H54 (cell line): ENCODE measurements around the gene TOR1A.

Source experiments
- DNase-seq: peaks from one replicate; pipeline ENCODE4 v3.0.0; 2011; ENCODE audit warnings: low spot score, mixed read lengths; ENCODE audit not compliant: insufficient read length
- FAIRE-seq: peaks from 3 replicates; lab custom pipeline; 2011; peaks lifted over from hg19 to GRCh38; lab: Jason Lieb, UNC
- POLR2A ChIP-seq: IDR thresholded peaks from 2 replicates; pipeline ENCODE4 v1.6.1; 2011; ENCODE audit warnings: low read depth, mild to moderate bottlenecking, low read length

The TOR1A gene

DNA sequence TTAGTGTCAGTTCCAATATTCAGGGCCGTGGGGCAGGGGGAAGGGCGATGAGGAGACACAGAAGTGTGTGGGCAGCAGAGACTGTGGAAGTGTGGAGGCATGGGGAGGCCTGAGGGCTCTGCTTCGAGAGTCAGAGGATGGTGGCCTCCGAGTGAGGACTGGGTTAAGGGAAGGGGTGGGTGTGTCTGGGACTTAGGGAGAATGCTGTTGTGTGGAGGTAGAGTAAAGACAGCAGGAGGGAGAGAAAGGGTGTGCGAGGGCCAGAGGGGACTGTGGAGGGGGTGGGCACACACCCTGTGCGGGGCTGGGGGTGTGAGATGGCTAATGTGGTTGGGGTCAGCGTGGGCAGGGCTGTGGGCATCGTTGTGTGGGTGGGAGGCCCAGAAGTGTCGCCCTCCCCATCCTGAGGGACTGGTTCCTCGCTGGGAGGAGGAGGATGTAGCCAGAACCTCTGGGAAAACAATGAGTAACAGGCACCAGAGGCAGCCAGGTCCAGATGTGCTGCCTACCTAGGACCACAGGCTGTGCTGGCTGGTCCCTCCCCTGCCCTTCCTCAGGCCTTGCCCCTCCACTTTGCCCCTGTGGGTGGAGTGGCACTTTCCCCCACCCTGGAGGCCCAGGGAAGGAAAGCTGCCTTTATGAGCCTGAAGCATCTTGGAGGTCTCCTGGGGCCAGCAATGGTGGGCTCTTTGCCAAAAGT is 15.5 kb upstream of the TOR1A start:
- no peak for DNase-seq
- FAIRE-seq, result no peak

DNA sequence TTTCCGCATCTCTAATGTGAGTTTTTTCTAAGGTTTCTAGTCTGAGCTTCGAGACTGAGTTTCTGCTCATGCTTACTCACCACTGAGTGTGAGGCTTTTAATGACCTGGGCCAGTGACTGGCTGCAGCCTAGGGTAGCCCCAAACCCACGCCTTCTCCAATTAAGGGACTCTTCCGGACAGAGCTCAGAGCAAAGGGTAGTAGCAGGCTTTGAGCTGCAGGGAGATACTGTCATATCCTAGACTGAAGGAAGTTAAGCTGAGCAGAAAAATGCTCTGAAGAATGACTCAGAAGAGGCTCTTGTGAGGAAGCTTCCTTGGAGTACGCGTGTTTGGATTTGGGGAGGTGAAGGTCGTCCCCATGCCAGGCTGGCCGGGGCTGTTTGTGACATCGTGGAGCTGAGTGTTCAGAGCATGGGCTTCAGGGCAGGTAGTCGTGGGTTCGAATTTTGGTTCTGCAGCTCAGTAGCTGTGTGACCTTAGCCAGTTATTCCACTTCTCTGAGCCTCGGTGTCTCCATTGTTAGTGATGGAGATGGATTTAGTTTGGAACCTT is 14.8 kb upstream of the TOR1A start:
- TF ChIP-seq POLR2A, result no peak
- peak; percentile 68 for DNase-seq

More for the DNA sequence above, 15.5 kb upstream of the TOR1A start:
- TF ChIP-seq POLR2A, result no peak

DNA sequence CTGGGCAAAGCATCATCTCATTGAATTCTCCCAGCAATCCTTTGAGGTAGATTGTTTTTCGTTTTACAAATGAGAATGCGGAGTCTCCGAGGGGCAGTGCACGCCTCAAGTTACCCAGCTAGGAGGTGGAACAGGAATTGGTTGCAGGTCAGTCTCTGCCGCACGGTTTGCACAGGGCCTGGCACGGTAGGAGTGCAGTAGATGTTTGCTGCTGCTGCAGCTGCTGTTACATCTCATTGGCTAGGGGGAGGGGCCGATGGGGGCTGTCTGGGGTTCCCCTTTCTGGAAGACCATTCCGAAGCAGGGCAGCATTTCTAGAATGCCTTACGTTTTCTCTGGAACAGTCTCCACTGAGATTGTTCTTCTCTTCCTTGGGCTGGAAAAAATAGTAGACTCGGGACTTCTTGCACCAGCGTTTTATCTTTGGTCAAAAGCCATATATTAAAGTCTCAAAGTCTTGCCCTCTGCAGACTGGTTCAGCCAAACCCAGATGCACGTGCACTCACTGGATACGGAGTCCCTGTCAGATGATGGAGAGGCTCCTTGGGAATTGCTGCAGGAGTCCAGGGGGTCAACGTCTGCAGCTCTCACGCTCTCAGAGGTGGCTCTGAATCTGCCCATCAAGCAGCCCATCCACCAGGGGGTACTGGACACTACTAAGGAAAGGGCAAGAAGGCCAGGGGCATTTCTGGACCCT is 12.5 kb upstream of the TOR1A start:
- DNase-seq (no peak), FAIRE-seq (no peak)
- no peak for TF ChIP-seq POLR2A

More for the DNA sequence above, 14.8 kb upstream of the TOR1A start:
- FAIRE-seq, result peak; percentile 89

DNA sequence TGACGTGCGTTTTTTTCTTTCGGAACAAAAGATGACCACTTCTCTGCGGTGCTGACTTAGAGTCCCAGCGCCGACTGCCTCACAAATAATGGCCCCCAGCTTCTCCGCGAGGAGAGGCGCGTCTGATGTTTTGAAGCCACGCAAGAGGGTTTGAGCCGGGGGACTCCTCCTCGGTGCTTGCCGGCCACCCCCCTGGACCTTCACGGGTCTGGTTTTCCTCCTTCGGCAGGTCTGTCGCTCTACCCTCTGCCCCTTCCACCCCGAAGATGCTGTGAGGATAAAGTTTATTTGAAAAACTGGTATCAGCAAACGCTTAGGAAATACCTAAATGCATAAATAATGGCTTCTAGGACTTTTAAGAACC is 11.9 kb upstream of the TOR1A start:
- FAIRE-seq, result no peak
- no peak for TF ChIP-seq POLR2A
- DNase-seq, result no peak

DNA sequence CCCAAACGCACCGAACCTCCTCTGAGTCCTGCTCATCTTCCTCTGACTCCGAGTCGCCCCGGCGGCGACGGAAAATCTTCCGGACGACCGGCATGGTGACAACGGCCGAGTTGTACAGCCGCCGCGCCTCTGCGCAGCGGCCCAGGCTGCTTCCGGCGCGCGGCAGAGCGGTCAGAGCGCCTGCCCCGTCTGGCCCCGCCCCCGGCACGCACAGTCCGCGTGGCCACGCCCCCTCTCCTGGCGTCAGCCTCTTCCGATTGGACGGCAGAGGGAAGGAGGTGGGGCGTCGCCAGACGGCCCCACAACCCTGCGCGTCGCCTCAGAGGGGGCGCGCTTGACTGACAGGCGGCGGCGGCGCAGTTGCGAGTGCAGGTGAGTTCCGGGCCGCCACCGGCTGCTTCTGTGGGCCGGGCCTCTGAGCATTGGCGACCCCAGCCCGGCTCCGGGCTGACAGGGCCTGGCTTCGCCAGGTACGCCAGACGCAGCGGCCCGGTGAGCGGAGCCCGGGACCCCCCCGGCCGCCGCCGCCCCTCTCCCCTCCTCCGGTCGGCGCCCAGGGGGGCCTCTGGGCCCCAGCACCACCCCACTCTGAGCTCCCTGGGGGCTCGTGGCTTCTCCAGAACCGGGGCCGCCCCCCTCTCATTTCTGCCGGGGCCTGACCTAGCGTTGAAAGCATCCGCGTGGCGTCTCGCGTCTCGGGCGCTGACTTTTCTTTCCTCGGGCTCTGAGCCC is 11.4 kb upstream of the TOR1A start, which contains the start of the genes C9orf78 and USP20:
C9orf78 (minus strand) TSS at position 148 of the 732 bp plus-strand sequence; CDS start at position 94, 54 bp downstream.
USP20 (plus strand) TSS at position 331 of the 732 bp plus-strand sequence. CDS start 17,098 bp downstream, outside the sequence.
- TF ChIP-seq POLR2A, result peak; percentile 85
- DNase-seq, result peak; percentile 78
- FAIRE-seq, result peak; percentile 33

DNA sequence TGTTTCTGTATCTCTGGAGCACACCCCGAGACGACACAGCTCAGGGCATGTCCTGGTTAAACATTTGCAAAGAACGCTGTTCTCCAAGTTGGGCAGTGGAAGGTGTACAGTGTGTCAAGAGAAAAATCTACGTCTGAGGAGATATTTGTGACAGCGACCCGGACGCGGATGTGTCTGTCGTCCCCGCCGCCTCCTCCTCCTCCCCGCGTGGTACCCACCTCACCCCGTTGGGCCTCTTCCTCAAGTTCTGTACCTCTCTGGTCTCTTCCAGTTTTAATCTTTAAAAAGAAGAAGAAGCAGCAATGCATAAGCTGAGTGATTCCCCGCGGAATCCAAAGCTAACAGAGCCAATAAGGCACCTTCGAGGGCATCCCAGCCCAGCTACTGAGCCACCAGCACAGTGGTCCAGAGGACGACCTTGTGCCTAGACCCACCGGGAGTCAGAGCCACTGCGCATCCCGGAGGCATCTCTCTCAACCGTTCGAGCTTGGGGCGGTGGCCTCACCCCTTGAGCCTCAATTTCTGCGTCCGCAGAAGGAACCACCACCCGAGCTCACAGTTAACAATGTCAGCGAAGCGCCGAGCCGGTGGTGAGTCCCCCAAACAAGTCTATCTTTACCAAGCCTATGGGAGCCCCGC is 10.7 kb upstream of the TOR1A start:
- TF ChIP-seq POLR2A, result no peak
- FAIRE-seq (no peak), DNase-seq (peak; percentile 14)

DNA sequence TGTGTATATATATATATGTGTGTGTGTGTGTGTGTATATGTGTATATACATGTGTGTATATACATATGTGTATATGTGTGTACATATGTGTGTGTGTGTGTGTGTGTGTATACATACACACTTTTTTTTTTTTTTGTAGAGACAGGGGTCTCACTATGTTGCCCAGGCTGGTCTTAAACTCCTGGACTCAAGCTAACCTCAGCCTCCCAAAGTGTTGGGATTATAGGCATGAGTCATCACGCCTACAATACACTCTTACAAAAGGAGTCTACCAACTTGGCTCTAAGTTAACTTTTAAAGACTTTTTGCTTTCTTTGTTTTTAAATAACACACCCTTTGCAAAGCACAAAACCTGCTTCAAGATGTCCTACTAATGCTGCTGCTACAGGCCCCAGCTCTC is 9.0 kb upstream of the TOR1A start:
- DNase-seq (no peak), FAIRE-seq (no peak)
- TF ChIP-seq POLR2A, result no peak

DNA sequence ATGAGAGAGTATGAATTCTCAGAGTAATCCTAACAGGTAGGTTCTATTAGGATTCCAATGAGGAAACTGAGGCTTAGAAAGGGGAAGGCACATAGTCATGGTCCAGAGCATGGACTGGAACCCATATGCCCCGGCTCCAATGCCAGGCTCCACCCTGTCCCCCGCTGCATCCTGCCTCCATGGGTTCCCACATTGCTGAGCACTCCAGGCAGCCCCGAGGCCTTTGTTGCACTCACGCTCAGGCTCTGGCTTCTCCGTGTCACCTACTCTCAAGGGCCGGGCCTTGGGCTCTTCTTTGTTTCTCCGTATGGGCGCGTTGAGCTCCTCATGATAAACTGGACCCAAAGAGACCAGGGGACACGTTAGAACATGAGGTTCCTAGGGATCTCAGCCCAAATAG is 5.0 kb upstream of the TOR1A start:
- FAIRE-seq, result no peak
- no peak for TF ChIP-seq POLR2A

DNA sequence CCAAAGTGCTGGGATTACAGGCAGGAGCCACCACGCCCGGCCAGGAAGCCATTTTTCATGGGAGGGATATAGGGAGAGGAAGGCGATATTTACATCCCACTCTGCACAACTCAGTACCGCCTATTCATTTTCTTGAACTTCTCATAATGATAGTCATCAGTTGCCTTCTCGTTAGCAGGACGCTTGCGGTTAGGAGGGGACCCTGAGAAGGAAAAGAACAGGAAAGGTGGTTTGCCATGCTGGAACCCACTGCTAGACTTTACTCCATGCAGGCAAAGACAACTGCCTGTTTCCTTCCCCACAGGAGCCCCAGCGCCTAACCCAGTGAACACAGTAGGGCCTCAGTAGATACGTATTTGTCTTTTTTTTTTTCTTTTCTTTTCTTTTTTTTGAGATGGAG is 4.1 kb upstream of the TOR1A start:
- DNase-seq (no peak), FAIRE-seq (no peak)
- TF ChIP-seq POLR2A, result no peak

More for the DNA sequence above, 5.0 kb upstream of the TOR1A start:
- DNase-seq, result no peak

DNA sequence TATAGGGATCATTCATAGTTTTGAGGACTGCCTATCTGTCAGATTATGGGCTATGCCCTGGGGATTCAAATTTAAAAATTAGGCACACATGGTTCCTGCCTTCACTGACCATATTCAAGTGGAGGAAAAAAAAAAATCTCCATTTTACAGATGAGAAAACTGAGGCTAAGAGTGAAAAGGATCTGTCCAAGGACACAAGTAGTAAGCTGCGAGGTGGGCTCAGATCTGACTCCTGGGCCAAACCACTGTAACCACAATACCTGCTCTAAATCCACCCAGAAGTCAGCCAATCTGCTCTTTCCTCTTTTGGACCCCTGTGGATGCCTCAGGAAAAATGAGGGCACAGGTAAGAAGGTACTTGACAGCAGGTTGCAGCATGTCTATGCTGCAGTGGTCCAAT is 2.8 kb upstream of the TOR1A start:
- FAIRE-seq (no peak), DNase-seq (no peak)
- no peak for TF ChIP-seq POLR2A

DNA sequence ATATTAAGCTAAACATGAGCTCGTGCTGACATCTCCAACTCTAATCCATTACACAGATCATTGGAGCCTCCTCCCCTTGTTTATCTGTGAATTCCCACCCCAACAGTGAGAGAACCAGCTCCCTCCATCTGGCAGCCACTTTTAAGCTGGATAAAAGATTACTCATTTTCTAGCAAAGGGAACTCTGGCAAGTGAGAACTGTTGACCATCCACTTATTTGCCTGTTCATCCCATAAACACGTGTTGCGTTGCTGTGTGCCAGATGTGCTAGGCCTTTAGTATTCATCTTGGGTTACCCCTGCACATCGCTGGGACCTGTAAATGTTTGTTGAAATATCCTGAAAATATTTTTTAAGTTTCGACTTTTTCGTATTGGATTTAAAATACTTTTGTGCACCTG is 2.4 kb upstream of the TOR1A start:
- DNase-seq (no peak), FAIRE-seq (no peak)
- TF ChIP-seq POLR2A, result no peak

DNA sequence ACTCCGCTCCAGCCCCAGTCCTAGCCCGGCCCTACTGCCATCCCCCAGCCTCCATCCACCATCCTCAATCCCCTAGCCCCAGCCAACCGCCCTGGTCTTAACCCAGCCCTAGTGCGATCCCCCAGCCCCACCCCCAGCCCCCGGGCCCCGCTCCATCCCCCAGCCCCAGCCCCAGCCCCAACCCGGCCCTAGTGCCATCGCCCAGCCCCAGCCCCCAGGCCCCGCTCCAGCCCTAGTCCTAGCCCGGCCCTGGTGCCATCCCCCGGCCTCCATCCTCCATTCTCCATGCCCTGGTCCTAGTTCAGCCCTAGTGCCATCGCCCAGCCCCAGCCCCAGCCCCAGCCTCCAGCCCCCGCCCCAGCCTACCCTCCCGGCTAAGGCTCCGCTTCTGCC is 398 bp downstream of the TOR1A start:
- DNase-seq (no peak), FAIRE-seq (no peak)
- TF ChIP-seq POLR2A, result no peak

DNA sequence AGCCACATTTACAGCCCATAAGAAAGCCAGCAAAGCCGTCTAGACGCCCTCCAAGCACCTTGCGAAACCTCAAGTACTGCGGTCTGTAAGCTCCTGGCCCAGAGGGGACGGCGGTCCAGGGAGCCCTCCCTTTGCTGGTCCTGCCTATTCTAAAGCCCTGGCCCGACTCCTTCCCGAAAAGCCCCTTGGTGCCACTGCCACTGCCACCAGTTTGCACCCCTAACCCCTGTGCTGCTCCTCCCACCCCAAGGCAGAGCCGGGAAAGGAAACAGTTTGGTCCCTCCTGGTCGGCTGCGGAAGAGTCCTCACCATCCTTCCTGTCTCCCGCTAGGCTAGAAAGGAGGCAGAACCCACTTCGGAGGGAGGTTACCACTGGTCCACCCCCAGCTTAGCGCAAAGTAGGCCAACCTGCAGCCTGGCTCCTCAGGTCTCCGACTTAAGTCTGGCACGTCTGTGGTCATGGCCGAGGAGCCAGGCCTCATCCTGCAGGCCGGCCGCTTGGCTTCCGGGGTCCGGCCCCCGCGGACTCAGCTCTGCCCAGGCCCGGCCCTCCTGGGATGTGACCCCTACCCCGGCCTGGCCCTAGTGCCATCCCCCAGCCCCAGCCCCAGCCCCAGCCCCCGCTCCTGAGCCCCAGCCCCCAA is 916 bp downstream of the TOR1A start:
- FAIRE-seq, result no peak

More for the DNA sequence above, 916 bp downstream of the TOR1A start:
- DNase-seq, result peak; percentile 15
- peak; percentile 40; the same call in 1 of the 2 replicates for TF ChIP-seq POLR2A
